NCI-H510A treated with DMSO at 0.1 percent for 48 hours (cell line): ENCODE data around the gene NUP50.

Source experiments
- DNase-seq: peaks from one replicate; lab custom pipeline; 2025; lab: John Stamatoyannopoulos, UW

NUP50 gene

GRCh38 chr22:45228401-45228754 lies 64.7 kb downstream of the NUP50 start:
- DNase-seq, result no peak

DNA sequence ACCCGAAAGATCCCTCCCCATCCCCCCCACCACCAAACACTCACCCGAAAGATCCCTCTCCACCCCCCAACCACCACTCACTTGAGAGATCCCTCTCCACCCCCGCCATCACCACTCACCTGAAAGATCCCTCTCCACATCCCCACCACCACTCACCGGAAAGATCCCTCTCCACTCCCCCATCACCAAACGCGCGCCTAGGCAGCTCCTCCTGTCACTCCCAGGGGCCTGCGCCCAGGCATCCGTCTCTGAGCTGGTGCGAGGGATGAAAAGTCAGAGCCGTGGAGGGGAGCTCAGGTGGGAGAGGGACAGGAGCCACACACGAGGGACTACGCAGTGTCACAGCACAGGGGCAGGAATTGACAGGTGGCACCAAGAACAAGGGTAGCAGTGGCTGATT lies 65.5 kb downstream of the NUP50 start:
- no peak for DNase-seq

DNA sequence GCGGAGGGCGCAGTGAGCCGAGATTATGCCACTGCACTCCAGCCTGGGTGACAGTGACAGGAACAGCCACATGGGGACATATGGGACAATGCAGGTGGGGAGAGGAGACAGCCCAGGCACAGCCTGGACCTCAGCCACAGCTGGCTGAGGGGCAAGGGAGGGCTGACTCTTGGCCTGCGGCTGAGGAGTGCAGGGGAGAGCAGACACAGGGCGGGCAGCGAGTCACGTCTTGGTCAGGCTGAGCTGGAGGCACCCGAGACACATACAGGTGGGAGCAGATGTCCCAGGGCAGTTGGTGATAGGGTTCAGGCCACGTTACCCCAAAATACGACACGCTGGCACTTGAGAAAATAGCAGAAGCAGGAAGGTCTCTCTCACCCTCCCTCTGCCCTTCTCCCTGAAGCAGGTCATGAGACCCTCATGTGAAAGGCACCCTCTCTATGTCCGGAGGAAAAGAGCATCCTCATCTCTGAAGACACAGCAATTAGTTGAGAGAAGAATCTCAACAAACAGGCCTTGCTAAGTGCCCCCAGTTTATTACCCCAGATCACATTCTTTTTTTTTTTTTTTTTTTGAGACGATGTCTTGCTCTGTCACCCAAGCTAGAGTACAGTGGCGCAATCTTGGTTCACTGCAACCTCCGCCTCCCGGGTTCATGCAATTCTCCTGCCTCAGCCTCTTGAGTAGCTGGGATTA lies 66.4 kb downstream of the NUP50 start:
- DNase-seq, result no peak

GRCh38 chr22:45231293-45231692 lies 67.6 kb downstream of the NUP50 start:
- no peak for DNase-seq

DNA sequence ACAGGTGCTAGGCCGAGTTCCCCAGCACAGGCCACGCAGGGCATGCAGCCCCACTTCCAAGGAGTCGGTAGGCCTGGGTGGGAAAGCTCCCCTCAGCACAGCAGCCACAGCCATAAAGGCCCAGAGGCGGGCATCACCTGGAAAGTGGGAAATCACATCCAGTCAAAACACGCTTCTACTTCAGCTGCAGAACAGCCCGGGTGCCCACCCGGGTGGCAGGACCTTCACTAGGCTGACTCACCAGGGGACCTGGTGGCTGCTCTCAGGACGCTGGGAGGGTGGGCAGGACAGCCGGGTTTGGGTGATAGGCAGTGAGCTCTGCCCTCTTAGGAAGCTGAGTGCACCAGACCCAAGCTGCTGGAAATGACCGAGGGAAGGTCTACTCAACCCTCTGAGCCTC lies 69.7 kb downstream of the NUP50 start:
- DNase-seq, result no peak

DNA sequence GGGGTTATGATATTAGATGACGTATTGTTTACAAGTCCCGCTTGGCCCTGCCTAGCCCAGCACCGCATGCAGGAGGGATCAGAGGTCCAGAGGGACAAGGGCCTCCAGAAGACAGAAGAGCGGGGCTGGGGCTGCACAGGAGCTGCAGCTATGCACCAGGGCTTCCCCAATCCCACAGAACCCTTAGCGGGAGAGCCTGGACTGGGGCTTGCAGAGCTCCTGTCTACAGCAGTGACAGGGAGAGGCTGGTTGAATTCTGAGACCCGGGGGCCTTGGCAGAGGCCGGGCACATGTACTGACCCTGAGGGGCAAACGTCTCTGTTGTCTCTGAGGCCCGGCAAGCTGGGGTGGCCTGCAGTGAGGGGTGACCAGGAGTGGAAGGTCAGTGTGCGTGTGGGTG lies 70.1 kb downstream of the NUP50 start:
- DNase-seq, result no peak

DNA sequence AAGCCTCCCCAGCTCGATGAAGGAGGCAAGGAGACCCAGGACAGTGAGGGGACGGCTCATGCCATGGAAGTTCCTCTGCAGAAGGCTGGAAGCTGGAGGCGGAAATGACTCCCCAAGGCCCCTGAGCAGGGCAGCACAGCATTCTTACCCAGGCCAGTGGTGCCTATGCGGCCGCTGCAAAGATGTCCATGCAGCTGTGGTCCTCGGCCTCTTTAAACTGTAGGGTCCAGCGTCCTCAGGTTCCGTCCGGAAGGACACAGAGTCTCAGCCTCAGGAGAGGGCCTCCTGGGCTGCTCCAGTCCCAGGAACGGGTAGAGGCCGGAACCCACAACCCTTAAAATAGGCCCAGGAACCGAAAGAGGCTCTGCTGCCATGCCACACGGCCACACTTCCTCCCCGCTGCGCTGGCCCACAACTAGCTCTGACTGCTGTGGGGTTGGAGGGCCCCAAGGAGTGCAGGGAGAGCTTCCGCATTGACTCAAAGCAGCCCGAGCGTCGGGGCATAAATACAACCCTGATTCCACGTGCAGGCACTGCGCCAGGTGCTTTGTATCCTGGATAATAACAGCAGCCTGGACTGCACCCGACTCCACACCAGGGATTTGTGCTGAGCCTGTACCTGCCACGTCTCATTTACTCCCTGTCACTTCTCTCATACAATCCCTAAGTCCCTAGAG lies 71.5 kb downstream of the NUP50 start:
- no peak for DNase-seq

GRCh38 chr22:45235851-45236342 lies 72.2 kb downstream of the NUP50 start:
- peak; percentile 22 for DNase-seq

DNA sequence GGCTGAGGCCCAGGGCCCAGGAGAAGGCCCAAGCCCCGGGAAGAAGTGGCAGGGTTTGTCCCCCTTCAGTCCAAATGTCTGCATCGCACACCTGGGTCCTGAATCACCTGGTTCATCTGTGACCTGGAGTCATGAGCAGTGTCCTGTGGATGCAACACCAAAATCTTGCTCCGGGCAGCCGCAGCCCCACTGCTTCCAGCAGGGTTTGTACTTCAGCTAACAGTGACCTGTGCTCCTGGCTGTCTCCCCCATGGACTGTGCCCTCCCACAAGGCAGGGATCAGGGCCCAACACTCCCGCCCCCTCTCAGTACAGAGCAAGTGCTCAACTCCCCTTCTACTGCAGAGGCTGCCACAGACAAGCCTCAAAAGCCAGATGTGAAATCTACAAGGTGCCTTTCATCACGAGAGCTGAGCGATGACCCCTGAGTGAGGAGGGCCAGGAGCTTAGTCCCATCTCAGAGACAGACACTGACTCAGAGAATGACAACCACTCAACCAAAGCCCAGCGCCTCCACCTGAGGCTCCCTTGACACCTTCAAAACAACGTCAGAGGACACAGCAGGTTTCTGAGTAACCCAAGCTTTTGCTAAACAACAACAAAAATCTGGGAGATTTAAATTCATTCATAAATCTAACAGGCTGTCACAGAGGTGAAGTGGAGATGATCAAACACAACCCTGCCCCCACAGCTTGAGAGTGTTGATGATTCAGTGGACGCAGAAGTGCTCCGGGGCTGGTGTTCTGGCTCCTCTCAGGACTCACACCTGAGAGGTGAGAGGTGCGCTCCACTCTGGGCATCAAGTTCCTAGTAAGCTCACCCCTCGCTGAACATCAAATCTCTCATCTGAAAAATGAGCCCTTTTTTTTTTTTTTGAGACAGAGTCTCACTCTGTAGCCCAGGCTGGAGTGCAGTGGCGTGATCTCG lies 73.6 kb downstream of the NUP50 start:
- peak; percentile 73 for DNase-seq
